Measurements from ENCODE around the gene INO80. TPM values are rescaled to one million over a fixed set of nuclear protein-coding genes. Genes with fewer than 3 reads are reported as not detected.

INO80 gene
- total RNA-seq, 2 donors from 2014 or later: 23.0 to 51.2 TPM

GRCh38 chr15:41066516-41066915, 49.6 kb downstream of the INO80 start:
- Histone ChIP-seq H3K4me1 (replicated peaks) (no peaks in the 10 kb centered on the region), H3K9me3 (no peaks in the 10 kb centered on the region), H3K27me3 (replicated peaks; ENCODE audit: insufficient read depth) (no peaks in the 10 kb centered on the region), H3K4me3 (no peak overlapping the region), H3K27ac (no peak overlapping the region), H3K36me3 (peaks cover 0 to 7% of the 10 kb centered on the region in 2 donors)
- intact Hi-C loops (cut with DNase I): no loop called here
- TF ChIP-seq CTCF (IDR thresholded peaks at IDR 0.05) (no peak), POLR2AphosphoS5 (IDR thresholded peaks at IDR 0.05) (no peak), POLR2A (IDR thresholded peaks at IDR 0.05) (no peak)
- DNase-seq (ENCODE audit: low spot score): no peak
- WGBS: 81% methylated on average over 7 of the region's 7 CpGs

- intact Hi-C loops (cut with DNase I): no loop called here
- no peaks in the 10 kb centered on the region for H3K9me3 ChIP-seq
- H3K36me3 ChIP-seq: peaks cover 0 to 9% of the 10 kb centered on the region in 2 donors
- WGBS: 95% methylated on average over 2 of the region's 2 CpGs
- H3K4me1 ChIP-seq (replicated peaks): no peaks in the 10 kb centered on the region
- no peaks in the 10 kb centered on the region for H3K27me3 ChIP-seq (replicated peaks; ENCODE audit: insufficient read depth)
- no peak for DNase-seq (ENCODE audit: low spot score)
- no peak overlapping the region for H3K4me3 ChIP-seq
- no peak overlapping the region for H3K27ac ChIP-seq
- TF ChIP-seq POLR2A (IDR thresholded peaks at IDR 0.05) (no peak), POLR2AphosphoS5 (IDR thresholded peaks at IDR 0.05) (no peak), CTCF (IDR thresholded peaks at IDR 0.05) (no peak)
Measured at GRCh38 chr15:41061667-41062066, 54.4 kb downstream of the INO80 start.

GRCh38 chr15:41060505-41060904, 55.6 kb downstream of the INO80 start:
- whole genome bisulfite sequencing: 99% methylated on average over 3 of the region's 3 CpGs
- no peak for TF ChIP-seq CTCF (IDR thresholded peaks at IDR 0.05)
- TF ChIP-seq POLR2AphosphoS5 (IDR thresholded peaks at IDR 0.05): no peak
- no peak for TF ChIP-seq POLR2A (IDR thresholded peaks at IDR 0.05)
- Histone ChIP-seq H3K4me3 (no peak overlapping the region), H3K9me3 (no peaks in the 10 kb centered on the region), H3K4me1 (replicated peaks) (no peaks in the 10 kb centered on the region), H3K36me3 (peaks cover 0 to 9% of the 10 kb centered on the region in 2 donors), H3K27ac (no peak overlapping the region), H3K27me3 (replicated peaks; ENCODE audit: insufficient read depth) (no peaks in the 10 kb centered on the region)
- intact Hi-C loops (cut with DNase I): no loop called here
- no peak for DNase-seq (ENCODE audit: low spot score)

GRCh38 chr15:41056810-41057209, 59.3 kb downstream of the INO80 start:
- no peak for TF ChIP-seq POLR2A (IDR thresholded peaks at IDR 0.05)
- TF ChIP-seq CTCF (IDR thresholded peaks at IDR 0.05): no peak
- TF ChIP-seq POLR2AphosphoS5 (IDR thresholded peaks at IDR 0.05): no peak
- no peaks in the 10 kb centered on the region for H3K9me3 ChIP-seq
- no peaks in the 10 kb centered on the region for H3K27me3 ChIP-seq (replicated peaks; ENCODE audit: insufficient read depth)
- no peak overlapping the region for H3K27ac ChIP-seq
- peaks cover 0 to 9% of the 10 kb centered on the region in 2 donors for H3K36me3 ChIP-seq
- intact Hi-C loops (cut with DNase I): no loop called here
- H3K4me3 ChIP-seq: no peak overlapping the region
- no peaks in the 10 kb centered on the region for H3K4me1 ChIP-seq (replicated peaks)
- 79% methylated on average over 2 of the region's 2 CpGs for WGBS
- no peak for DNase-seq (ENCODE audit: low spot score)

- Histone ChIP-seq H3K4me1 (replicated peaks) (no peaks in the 10 kb centered on the region), H3K4me3 (no peak overlapping the region), H3K9me3 (no peaks in the 10 kb centered on the region), H3K36me3 (peaks cover 0 to 9% of the 10 kb centered on the region in 2 donors), H3K27me3 (replicated peaks; ENCODE audit: insufficient read depth) (no peaks in the 10 kb centered on the region), H3K27ac (no peak overlapping the region)
- intact Hi-C loops (cut with DNase I): no loop called here
- no peak for DNase-seq (ENCODE audit: low spot score)
- 100% methylated on average over 2 of the region's 2 CpGs for WGBS
- TF ChIP-seq POLR2AphosphoS5 (IDR thresholded peaks at IDR 0.05) (no peak), CTCF (IDR thresholded peaks at IDR 0.05) (no peak), POLR2A (IDR thresholded peaks at IDR 0.05) (no peak)
Measured at GRCh38 chr15:41055706-41056105, 60.4 kb downstream of the INO80 start.

All from prostate gland (tissue), 2 donors.